Naive thymus-derived CD4-positive, alpha-beta T cell (primary cell): ENCODE data around the gene ABI3. TPM values are rescaled to one million over a fixed set of nuclear protein-coding genes. Genes with fewer than 3 reads are reported as not detected.

Source experiments
- ATAC-seq: fragments of 150-1000 bp; cut with Tn5 transposase; 2 replicates; pipeline ENCODE4 v1.10.0; 2021; ENCODE audit warnings: mild to moderate bottlenecking, moderate library complexity
- CTCF ChIA-PET: fragments of 350-600 bp; sonication (Branson Sonifier 250); formaldehyde crosslinking; loops from one replicate; lab custom pipeline; 2021; ENCODE audit warnings: antibody characterized with exemption; lab: Charles Lee
- POLR2A ChIA-PET: fragments of 350-600 bp; sonication (Branson Sonifier 250); formaldehyde crosslinking; loops from one replicate; lab custom pipeline; 2021; ENCODE audit warnings: antibody characterized with exemption, inconsistent platforms; lab: Charles Lee
- DNase-seq, 9 donors: peaks; one replicate each; pipeline versions ENCODE4 v3.0.0 to v3.0.0-alpha.2; 2020 to 2022; ENCODE audit warnings: mixed read lengths in 1 of 9
- H3K27ac ChIP-seq: one replicate; pipeline ENCODE4 v1.7.0; 2013; ENCODE audit warnings: mild to moderate bottlenecking, low read depth, low read length, moderate library complexity
- H3K27me3 ChIP-seq, 2 donors: one replicate each; pipeline ENCODE4 v1.7.0; 2013; ENCODE audit warnings: low read length in 2 of 2, mild to moderate bottlenecking in 2 of 2, moderate library complexity in 2 of 2; ENCODE audit not compliant: control insufficient read depth in 2 of 2, insufficient read depth in 2 of 2
- H3K36me3 ChIP-seq, 3 experiments: 1 replicate in 2 of 3; 2 replicates in 1 of 3; pipeline ENCODE4 v1.7.0; 2013; ENCODE audit warnings: low read length in 3 of 3, mild to moderate bottlenecking in 3 of 3, moderate library complexity in 1 of 3; ENCODE audit not compliant: insufficient read depth in 3 of 3, control insufficient read depth in 2 of 3
- H3K4me1 ChIP-seq, 2 donors: one replicate each; pipeline ENCODE4 v1.7.0; 2013; ENCODE audit warnings: low read length in 2 of 2, mild to moderate bottlenecking in 2 of 2, moderate library complexity in 1 of 2; ENCODE audit not compliant: control insufficient read depth in 2 of 2, insufficient read depth in 2 of 2
- H3K4me3 ChIP-seq: 2 replicates; pipeline ENCODE4 v1.7.0; 2013; ENCODE audit warnings: mild to moderate bottlenecking, low read length
- H3K9me3 ChIP-seq, 3 experiments: 1 replicate in 2 of 3; 2 replicates in 1 of 3; pipeline ENCODE4 v1.7.0; 2013; ENCODE audit warnings: low read length in 3 of 3; ENCODE audit not compliant: control insufficient read depth in 2 of 3
- H3K27ac Mint-ChIP-seq, 9 donors: one replicate each; pipeline ENCODE4 v1.8.0; 2020 to 2022; ENCODE audit warnings: mixed read lengths in 9 of 9, mild to moderate bottlenecking in 8 of 9, moderate library complexity in 5 of 9, inconsistent platforms in 2 of 9
- H3K27me3 Mint-ChIP-seq, 5 donors: one replicate each; pipeline ENCODE4 v1.8.0; 2021 to 2022; ENCODE audit warnings: mixed read lengths in 5 of 5, mild to moderate bottlenecking in 1 of 5
- H3K36me3 Mint-ChIP-seq, 5 donors: one replicate each; pipeline ENCODE4 v1.8.0; 2020 to 2022; ENCODE audit warnings: mixed read lengths in 5 of 5, mild to moderate bottlenecking in 3 of 5, inconsistent platforms in 1 of 5
- H3K4me1 Mint-ChIP-seq, 7 donors: one replicate each; pipeline ENCODE4 v1.8.0; 2020 to 2022; ENCODE audit warnings: mixed read lengths in 7 of 7, mild to moderate bottlenecking in 3 of 7, inconsistent platforms in 1 of 7
- H3K4me3 Mint-ChIP-seq, 10 donors: one replicate each; pipeline ENCODE4 v1.8.0; 2020 to 2022; ENCODE audit warnings: mild to moderate bottlenecking in 10 of 10, mixed read lengths in 10 of 10, moderate library complexity in 6 of 10, inconsistent platforms in 2 of 10
- H3K9me3 Mint-ChIP-seq, 11 donors: one replicate each; pipeline ENCODE4 v1.8.0; 2020 to 2022; ENCODE audit warnings: mixed read lengths in 11 of 11, mild to moderate bottlenecking in 4 of 11, inconsistent platforms in 1 of 11, moderate library complexity in 1 of 11
- intact Hi-C, 2 donors: fragments of 100-400 bp; cut with micrococcal nuclease; formaldehyde crosslinking; loops; one replicate each; pipeline ENCODE4 v1.15.1; 2023
- polyA plus RNA-seq, 2 donors: library from polyadenylated mRNA; unstranded; fragments of 300-500 nt; fragmentation: Illumina TruSeq; gene quantifications; one replicate each; pipeline ENCODE4 v1.2.3, GENCODE V29; 2021
- total RNA-seq, 6 experiments: library from RNA in 5 of 6; stranded (reverse) in 5 of 6; gene quantifications; 1 replicate in 5 of 6; 2 replicates in 1 of 6; pipeline ENCODE4 v1.2.3 and lab custom pipeline; 2021 to 2026

ABI3 gene
- total and polyA plus RNA-seq, 7 experiments from 2014 or later = 8.2 to 57.8 (median 15.0) TPM

DNA sequence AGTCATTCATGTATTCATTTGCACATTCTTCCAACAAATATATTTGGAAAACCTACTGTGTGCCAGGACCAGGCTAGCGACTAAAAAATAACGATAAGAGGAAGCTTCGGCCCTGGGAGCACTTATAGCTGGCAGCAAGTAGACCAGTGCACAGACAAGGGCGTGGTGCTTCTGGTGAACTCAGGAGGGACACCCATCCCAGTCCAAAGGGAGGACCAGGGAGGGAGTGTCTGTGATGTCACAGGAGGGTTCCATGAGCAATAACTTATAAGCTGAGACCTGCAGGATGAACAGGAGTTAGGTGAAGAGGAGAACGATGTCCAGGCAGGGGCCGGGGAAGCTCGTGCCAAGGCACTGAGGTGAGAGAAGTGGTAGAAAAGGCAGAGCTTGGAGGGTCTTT, 37.4 kb downstream of the ABI3 start:
- H3K4me3 Mint-ChIP-seq = no peak overlapping the region
- H3K27ac Mint-ChIP-seq = no peak overlapping the region
- no peaks in the 10 kb centered on the region for H3K9me3 Mint-ChIP-seq
- intact Hi-C loops = no loop called here
- no peak for ATAC-seq
- Histone ChIP-seq H3K27me3 (no peaks in the 10 kb centered on the region), H3K36me3 (no peaks in the 10 kb centered on the region), H3K4me1 (no peaks in the 10 kb centered on the region), H3K27ac (no peak overlapping the region), H3K4me3 (no peak overlapping the region), H3K9me3 (no peaks in the 10 kb centered on the region)
- POLR2A ChIA-PET = no interaction called here
- no peak for DNase-seq
- no peaks in the 10 kb centered on the region for H3K36me3 Mint-ChIP-seq
- peaks cover 0 to 17% (median 2%) of the 10 kb centered on the region in 5 donors for H3K27me3 Mint-ChIP-seq
- CTCF ChIA-PET = no interaction called here
- H3K4me1 Mint-ChIP-seq = peaks cover 0 to 2% (median 0%) of the 10 kb centered on the region in 7 donors

DNA sequence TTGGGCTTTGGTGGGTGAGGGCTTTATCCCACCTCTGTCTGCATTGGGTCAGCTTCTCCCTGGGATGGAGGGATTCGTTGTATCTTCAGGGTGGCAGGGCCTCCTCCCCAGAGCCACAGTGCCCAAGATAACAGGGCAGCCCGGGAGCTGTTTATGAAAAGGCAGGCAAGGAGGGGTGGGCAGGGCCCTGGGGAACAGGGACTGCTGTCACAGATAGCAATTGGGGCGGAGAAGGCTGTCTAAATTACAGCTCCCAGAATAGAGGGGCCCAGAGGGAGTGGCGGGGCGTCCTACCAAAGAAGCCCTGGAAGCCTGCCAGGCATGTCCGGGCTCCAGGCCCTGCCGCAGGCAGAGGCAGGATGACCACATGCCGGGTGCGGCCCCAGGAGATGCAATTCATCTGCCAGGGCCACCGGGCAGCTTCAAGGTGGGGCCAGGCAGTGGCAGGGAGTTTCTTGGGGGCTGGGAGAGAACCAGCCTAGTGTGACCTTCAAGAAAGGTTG, 38.8 kb downstream of the ABI3 start:
- peaks cover 0 to 15% (median 2%) of the 10 kb centered on the region in 5 donors for H3K27me3 Mint-ChIP-seq
- no peak overlapping the region for H3K27ac ChIP-seq
- H3K4me3 ChIP-seq = no peak overlapping the region
- no peaks in the 10 kb centered on the region for H3K9me3 ChIP-seq
- ATAC-seq (no peak), DNase-seq (no peak)
- intact Hi-C loops = no loop called here
- no peaks in the 10 kb centered on the region for H3K36me3 ChIP-seq
- POLR2A ChIA-PET = no interaction called here
- H3K36me3 Mint-ChIP-seq = no peaks in the 10 kb centered on the region
- H3K4me1 ChIP-seq = no peaks in the 10 kb centered on the region
- CTCF ChIA-PET = no interaction called here
- H3K9me3 Mint-ChIP-seq = no peaks in the 10 kb centered on the region
- H3K4me3 Mint-ChIP-seq = no peak overlapping the region
- H3K4me1 Mint-ChIP-seq = peaks cover 0 to 4% (median 0%) of the 10 kb centered on the region in 7 donors
- H3K27ac Mint-ChIP-seq = no peak overlapping the region
- no peaks in the 10 kb centered on the region for H3K27me3 ChIP-seq

DNA sequence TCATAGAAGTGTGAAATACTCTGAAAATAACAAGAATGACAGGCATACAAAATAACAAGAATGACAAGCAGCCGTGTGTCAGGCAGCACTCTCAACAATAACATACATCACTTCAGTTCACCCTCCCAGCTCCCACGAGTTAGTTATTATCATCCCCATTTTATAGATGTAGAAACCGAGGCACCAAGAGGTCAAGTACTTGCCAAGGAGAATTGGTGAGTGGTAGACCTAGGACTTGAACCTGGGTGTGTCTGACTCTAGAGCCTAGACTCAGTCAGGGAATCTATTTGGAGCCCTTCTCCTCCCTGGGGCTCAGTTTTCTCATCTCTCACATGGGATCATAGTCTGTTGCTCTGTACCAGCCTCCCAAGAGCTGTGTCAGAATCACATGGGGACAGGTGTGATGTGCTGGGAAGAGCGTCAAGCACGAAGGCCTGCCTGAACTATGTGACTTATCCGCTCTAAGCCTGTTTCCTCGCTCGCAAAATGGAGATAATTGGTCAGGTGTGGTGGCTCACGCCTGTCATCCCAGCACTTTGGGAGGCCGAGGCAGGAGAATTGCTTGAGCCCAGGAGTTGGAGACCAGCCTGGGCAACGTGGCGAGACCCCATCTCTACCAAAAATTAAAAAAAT, 39.5 kb downstream of the ABI3 start:
- ChIA-PET POLR2A (no interaction called here), CTCF (no interaction called here)
- H3K27me3 Mint-ChIP-seq = peaks cover 0 to 12% (median 2%) of the 10 kb centered on the region in 5 donors
- Histone ChIP-seq H3K27ac (no peak overlapping the region), H3K36me3 (no peaks in the 10 kb centered on the region), H3K27me3 (no peaks in the 10 kb centered on the region), H3K4me1 (no peaks in the 10 kb centered on the region), H3K4me3 (no peak overlapping the region), H3K9me3 (no peaks in the 10 kb centered on the region)
- no peaks in the 10 kb centered on the region for H3K9me3 Mint-ChIP-seq
- DNase-seq (no peak), ATAC-seq (no peak)
- H3K27ac Mint-ChIP-seq = no peak overlapping the region
- H3K36me3 Mint-ChIP-seq = no peaks in the 10 kb centered on the region
- peaks cover 0 to 4% (median 0%) of the 10 kb centered on the region in 7 donors for H3K4me1 Mint-ChIP-seq
- intact Hi-C loops = no loop called here
- no peak overlapping the region for H3K4me3 Mint-ChIP-seq

DNA sequence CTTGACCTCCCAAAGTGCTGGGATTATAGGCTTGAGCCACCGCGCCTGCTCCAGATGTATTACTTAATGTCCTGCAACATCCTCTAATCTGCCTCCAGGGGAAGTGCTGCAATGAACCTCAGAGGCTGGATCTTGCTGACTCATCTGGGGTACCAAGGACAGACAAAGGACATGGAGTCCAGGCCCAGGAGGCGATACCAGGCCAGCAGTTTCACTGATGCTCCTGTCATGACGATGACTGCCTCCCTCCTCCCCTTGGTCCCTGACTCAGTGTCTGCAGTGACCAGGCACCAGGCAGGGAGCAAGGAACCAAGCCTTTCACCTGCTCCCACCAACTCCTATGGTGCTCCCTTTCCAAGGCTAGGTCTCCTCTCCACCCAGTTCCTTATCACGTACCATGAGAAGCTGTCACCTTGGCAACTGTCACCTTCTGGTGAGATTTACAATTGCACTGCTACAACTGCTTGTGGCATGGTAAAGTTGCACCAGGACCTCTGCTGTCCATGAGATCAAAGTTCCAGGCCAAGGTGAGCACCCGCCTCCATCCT, 41.7 kb downstream of the ABI3 start:
- ChIA-PET POLR2A (no interaction called here), CTCF (no interaction called here)
- peak; percentile 81 for ATAC-seq
- Histone ChIP-seq H3K27me3 (no peaks in the 10 kb centered on the region), H3K27ac (no peak overlapping the region), H3K36me3 (no peaks in the 10 kb centered on the region), H3K4me3 (no peak overlapping the region), H3K9me3 (no peaks in the 10 kb centered on the region), H3K4me1 (no peaks in the 10 kb centered on the region)
- Mint-ChIP-seq H3K27me3 (peaks cover 0 to 10% (median 0%) of the 10 kb centered on the region in 5 donors), H3K9me3 (no peaks in the 10 kb centered on the region), H3K4me1 (peaks cover 0 to 4% (median 0%) of the 10 kb centered on the region in 7 donors), H3K27ac (no peak overlapping the region), H3K36me3 (no peaks in the 10 kb centered on the region), H3K4me3 (no peak overlapping the region)
- intact Hi-C loops = no loop called here
- no peak for DNase-seq

DNA sequence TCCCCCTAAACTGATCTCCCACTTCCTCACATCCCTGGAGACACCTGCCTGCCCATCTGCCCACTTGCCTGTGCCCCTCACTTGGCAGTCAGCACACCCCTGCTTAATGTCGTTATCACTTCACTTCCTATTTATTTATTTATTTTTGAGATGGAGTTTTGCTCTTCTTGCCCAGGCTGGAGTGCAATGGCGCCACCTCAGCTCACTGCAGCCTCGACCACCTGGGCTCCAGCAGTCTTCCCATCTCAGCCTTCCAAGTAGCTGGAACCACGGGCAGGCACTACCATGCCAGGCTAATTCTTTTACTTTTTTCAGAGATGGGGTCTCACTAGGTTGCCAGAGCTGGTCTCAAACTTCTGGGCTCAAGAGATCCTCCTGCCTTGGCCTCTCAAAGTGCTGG, 43.6 kb downstream of the ABI3 start:
- peaks cover 0 to 3% (median 0%) of the 10 kb centered on the region in 5 donors for H3K27me3 Mint-ChIP-seq
- Histone ChIP-seq H3K4me3 (no peak overlapping the region), H3K27ac (no peak overlapping the region), H3K4me1 (no peaks in the 10 kb centered on the region), H3K36me3 (no peaks in the 10 kb centered on the region), H3K27me3 (no peaks in the 10 kb centered on the region), H3K9me3 (no peaks in the 10 kb centered on the region)
- H3K36me3 Mint-ChIP-seq = no peaks in the 10 kb centered on the region
- no peak overlapping the region for H3K4me3 Mint-ChIP-seq
- no peaks in the 10 kb centered on the region for H3K9me3 Mint-ChIP-seq
- POLR2A ChIA-PET = no interaction called here
- intact Hi-C loops = no loop called here
- ATAC-seq (no peak), DNase-seq (no peak)
- CTCF ChIA-PET = no interaction called here
- H3K27ac Mint-ChIP-seq = peak overlapping the region in 1 of 9 donors; percentile 20
- peaks cover 0 to 4% (median 0%) of the 10 kb centered on the region in 7 donors for H3K4me1 Mint-ChIP-seq

DNA sequence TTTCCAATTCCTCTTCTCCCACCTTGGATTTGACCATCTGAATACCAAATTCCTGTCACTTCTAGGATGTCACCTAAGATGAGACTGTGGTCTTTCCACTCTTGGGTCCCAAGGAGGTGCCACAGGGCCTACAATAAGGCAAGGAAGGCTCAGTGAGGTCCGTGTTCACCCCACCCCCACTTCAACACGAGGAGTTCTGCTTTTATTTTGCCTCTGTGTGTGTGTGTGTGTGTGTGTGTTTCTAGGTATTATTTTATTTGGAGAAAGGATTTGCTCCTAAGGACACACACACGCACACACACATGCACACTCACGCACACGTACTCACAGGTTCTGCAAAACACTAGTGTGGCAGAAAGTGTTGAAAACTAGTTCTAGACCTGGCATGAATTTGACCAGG, 44.6 kb downstream of the ABI3 start:
- Histone ChIP-seq H3K27ac (no peak overlapping the region), H3K36me3 (no peaks in the 10 kb centered on the region), H3K9me3 (no peaks in the 10 kb centered on the region), H3K27me3 (no peaks in the 10 kb centered on the region), H3K4me1 (peaks cover 3 to 5% of the 10 kb centered on the region in 2 donors), H3K4me3 (no peak overlapping the region)
- ATAC-seq (no peak), DNase-seq (no peak)
- H3K4me3 Mint-ChIP-seq = no peak overlapping the region
- intact Hi-C loops = no loop called here
- ChIA-PET CTCF (no interaction called here), POLR2A (no interaction called here)
- H3K27me3 Mint-ChIP-seq = peaks cover 0 to 4% (median 0%) of the 10 kb centered on the region in 5 donors
- peaks cover 0 to 8% (median 0%) of the 10 kb centered on the region in 7 donors for H3K4me1 Mint-ChIP-seq
- H3K9me3 Mint-ChIP-seq = no peaks in the 10 kb centered on the region
- H3K27ac Mint-ChIP-seq = no peak overlapping the region
- no peaks in the 10 kb centered on the region for H3K36me3 Mint-ChIP-seq
